GM21717 (cell line): Measurements from ENCODE around the gene CTDSPL.

ENCODE experiments used
- ATAC-seq: cut with Tn5 transposase; IDR thresholded peaks from one replicate; pipeline ENCODE4 v1.9.1; 2021; ENCODE audit warnings: mild to moderate bottlenecking, moderate library complexity; ENCODE audit not compliant: unreplicated experiment

The CTDSPL gene

DNA sequence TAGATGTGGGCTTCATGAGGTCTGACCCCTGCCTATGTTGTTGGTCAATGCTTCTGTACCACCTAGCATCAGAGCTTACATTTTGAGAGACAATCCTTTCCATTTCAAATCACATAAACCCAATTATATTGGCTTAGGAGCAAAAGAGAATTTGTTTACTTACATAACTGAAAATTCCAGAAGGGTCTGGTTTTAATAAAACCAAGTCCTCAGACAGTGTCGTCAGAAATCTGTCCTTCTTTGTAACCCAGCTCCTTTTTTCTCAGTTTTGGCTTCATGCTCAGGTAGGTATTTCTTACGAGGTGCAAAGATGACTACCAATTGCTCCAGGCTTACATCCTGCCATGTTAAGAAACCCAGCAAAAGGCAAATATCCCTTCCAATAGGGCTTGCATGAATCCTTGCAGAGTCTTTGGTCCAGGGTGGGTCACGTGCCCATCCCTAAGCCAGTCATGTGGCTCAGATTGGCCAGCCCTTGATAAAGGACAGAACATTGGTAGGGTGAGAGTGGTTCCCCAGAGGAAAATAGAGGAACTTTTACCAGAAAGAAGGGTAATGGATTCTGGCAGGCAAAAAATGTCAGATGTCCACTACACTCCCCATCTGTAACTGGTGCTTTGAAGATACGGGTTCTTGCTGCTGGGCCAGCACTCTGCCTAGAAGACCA, 78.7 kb downstream of the CTDSPL start:
- no peak for ATAC-seq

DNA sequence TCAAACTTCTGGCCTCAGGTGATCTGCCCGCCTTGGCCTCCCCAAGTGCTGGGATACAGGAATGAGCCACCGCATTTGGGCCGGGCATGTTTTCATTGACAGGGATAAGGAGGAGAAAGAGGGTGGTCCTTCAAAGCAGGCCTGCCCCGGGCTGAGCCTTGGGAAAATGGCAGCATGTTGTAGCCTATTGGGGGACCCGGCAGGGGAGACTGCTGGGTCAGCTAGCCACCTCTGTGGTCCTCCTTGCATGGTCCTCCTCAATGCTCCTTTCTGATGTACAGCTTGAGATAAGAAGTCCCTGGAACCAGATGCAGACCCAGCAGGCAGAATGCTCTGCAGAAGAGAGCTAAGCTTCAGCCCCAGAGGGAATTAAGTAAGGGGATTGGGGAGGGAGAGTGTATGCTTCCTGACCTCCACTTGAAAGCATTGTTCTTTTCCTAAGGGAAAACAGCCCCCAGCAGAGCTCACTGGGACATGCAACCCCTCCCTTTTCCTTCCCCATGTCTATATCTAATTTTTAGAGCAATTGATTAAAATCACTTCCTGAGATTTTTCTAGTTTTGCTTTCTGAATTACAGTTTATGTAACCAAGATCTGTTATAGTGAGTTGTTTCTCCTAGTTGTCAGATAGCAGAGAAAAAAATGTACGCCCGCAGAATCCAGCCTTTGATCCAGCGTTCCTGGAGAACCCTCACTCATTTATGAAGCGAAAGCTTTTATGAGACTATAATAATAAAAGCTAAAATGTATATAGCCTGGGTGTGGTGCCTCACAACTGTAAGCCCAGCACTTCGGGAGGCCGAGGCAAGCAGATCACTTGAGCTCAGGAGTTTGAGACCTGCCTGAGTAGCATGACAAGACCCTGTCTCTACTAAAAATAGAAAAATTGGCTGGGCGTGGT, 80.2 kb downstream of the CTDSPL start:
- ATAC-seq = no peak

DNA sequence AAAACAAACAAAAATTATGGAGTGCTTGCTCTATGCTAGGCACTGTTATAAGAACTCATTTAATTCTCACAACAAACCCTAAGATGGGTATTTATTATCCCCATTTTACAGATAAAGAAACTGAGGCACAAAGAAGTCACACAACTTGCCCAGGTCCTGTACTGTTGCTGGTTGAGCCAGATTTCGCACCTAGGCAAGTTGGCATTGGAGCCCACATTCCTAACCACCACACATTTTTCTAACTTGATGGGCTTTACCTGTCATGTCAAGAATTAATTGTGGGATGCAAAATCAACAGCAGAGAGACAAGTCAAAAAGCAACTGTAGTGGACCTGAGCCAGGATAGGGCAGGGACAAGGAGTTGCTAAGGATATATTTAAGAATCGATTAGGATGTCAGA, 81.0 kb downstream of the CTDSPL start:
- ATAC-seq = no peak

DNA sequence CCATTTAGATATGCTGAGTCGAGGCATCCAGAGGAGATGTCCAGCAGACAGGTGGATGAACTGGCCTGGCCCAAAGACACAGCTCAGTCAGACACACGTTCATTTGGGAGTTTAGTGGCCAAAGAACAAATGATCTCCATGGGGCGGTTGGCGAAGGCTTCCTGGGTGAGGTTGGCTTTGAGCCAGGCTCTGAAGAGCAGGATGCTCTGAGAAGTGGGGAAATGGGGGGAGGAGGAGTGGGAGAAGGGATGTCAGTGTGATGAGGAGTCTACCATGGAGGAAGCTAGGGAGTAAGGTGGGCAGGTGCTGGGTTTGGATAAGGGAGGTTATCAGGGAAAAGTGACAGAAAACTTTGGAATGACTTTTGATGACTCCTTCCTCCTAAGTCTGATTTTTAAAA, 81.4 kb downstream of the CTDSPL start:
- no peak for ATAC-seq

DNA sequence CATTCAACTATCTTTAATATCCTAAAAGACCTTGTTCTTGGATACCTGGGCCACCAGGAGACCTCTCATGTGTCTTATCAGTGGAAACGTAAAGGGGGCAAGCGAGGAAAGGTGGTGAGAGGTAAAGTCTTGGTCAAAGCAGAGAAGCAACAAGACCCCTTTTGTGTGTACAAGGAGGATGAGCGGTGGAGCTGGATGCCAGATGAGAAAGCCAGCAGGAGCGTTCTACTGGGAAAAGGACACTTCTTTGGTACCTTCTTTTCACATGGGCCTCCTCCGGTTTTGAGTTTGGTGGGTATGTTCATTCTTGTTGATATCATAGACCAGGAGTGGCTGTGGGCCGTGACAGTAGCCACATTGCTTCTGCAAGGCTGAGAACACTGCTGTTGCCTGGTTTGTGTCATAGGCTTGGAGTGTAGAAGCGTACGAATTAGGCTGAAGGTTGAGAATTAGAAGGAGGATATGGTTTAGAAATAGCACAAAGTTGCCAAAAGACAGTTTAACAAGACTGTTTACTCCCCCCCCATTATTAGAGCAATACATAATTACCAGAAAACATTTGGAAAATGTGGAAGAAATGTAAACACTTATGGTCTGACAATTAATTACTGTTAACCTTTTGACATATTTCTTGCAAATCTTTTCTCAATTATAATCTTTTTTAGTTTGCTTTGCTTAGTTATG, 82.1 kb downstream of the CTDSPL start:
- no peak for ATAC-seq

DNA sequence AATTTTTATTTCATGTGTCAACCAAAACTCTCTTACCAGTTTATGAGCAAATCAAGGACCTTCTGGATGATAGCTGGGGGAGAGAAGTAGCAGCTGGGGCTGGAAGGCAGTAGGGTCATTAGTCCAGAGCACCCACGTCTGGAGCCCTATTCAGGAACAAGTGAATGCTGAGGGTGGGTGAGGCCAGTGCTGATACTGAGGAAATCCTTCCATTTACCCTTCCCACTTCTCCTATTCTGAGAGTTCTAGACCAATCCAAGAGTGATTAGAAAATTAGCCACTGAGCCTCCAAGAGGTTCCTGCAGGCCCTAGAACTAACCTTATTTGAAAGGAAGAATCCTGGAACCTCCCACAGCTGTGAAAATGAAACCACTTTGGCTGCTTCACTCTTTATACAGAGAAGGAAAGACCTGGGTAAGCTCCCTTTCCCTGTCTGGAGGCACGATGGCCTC, 82.7 kb downstream of the CTDSPL start:
- no peak for ATAC-seq

DNA sequence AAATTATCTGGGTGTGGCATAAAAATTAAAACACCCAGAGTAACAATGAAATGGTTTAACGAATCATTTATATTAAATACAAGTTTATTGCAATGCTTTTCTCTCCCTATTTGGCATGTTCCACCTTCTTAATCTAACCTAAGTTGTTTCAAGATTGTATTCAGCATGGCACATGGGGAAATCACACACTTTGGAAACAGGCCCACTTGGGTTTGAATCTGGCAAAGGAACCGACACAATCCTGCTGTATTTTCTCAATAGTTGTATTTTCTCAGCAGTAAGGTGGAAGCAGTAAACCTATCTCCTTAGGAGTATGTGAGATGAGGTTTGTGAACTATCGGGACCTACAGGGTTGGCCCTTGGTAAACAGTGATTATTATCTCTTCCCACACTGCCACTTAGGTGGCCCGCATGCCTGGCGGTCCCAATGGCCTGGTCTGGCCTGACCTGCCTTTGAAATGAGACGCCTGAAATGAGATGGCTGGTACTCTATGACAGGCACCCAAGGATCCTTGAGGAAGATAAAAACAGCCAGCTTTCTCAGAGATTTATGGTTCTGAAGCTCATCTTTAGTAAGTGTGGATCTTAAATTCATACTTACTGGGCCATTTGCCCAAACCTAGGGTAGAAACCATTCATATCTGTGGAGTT, 83.6 kb downstream of the CTDSPL start:
- no peak for ATAC-seq

DNA sequence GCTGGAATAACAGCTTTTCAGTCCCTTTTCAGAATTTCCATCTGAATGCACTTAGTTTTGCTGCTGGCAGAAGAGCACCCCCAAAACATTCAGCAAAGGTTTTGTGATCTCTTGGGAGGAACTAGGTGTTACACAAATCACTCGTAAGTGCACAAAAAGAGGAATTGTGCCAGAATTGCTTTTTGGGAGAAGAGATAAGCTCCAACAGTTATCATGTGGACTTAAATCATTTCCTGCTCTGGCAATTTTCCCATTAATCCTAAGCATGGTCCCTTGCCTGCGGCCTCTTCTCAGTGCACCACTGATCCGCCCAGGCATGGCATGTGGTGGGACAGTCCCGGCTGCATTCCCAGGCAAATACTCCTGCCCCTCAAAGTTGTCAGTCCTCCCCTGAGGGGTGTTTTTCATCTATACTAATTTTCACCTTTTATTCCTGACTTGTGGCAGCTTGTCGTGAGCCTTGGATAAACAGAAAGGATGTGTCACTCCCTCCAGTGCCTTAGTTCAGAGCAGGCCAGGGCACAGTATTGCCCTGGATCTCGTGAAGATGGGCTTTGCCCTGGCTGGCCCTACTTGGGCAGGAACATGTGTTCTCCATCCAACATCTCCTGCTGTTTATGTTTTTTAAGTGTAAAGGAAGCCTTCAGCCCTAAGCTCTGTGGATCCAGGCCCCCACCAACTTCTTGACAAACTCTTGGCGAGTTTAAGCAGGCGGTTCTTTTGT, 84.3 kb downstream of the CTDSPL start:
- ATAC-seq = no peak

DNA sequence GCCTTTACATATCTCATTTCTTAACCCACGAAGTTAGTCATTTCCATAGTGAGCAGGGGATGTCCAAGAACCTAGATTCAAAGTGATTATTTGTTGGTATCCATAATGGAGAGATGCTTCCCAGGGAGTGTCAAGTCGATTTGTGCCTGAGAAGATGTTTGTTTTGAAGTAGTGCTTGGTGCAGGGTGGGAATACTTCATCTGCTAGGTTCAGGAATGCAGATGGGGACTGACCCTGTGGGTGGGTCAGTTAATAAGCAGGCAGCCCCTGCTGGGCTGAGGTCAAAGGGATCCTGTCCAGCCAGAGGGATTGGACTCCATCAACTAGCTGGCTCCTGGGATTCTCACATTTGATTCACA, 84.8 kb downstream of the CTDSPL start:
- no peak for ATAC-seq

DNA sequence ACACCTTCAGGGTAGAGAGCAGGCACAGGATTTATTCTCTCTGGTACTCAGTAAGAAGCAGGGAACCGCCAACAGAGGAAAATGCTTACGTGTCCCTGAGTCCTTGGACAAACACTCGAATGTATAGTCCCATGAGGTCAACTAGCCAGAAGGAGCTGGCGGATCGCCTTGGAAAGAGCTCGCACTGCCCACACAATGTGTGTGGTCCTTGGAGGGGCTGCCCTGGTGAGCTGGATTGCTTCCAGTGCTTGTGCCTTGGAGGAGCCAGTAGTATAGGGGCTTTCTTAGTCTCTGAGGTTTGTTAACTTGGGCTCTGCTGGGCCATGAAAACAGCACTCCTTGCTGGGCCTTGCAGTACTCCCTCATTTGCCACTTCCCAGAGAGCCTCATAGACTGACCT, 88.2 kb downstream of the CTDSPL start:
- no peak for ATAC-seq

DNA sequence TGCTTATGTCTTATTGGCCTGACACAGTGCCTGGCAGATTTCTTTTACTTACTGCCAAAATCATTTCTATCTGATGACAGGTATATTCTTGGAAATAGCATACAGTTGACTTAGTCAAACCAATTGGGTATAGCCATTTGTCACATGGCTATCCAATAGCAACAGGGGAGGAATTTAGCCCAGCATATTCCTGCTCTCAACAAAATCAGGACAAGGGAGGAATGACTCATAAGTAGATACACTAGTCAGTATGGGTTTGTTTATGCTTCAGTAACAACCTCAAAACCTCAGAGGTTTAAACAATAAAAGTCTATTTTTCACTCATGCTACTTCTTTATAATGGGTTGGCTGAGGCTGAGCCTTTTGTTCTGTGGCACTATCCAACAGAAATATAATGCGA, 90.9 kb downstream of the CTDSPL start:
- no peak for ATAC-seq

DNA sequence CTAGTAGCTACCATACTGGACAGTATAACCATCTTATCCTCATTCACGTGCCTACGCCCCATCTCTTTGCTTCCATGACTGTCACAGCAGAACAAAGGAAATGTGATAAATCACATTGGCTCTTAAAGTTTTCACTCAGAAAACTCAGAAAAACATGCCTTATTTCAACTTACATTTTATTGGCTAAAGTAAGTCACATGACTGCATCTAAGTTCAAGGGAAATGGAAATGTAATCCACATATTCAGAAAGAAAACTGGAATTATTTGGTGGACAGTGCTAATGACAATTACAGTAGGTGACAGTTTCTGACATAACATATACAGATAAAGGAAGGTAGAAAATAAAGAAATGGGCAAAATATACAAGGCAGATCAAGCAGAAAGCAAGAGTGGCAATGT, 91.5 kb downstream of the CTDSPL start:
- no peak for ATAC-seq

DNA sequence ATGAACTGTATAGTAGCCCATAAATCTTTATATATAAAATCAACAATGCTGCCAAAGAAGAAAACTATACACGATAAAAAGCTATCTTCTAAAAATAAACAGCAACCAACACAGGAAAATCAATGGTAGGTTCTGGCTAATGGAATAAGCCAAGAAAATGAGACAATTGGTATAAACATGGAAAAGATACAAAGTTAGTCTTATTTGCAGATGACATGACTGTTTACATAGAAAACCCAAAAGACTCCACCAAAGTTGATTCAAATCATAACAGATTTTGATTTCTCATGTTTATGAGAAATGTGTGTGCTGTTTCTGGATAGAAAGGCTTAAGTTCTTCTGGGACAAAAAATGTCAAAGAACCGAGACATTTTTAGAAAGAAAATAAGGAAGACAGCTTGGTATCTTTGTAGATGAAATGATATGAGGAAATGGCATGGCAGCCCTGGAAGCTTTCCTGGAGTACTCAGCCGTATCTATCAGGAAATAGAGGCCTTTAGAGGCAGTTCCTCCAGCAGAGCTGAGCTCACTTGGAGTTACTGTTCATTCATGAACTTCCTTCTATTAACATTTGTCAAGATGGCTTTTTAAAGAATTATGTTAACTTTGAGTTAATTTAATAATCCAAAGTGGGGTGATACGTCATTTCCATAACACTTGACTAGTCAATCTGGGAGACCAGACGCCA, 92.2 kb downstream of the CTDSPL start:
- no peak for ATAC-seq

DNA sequence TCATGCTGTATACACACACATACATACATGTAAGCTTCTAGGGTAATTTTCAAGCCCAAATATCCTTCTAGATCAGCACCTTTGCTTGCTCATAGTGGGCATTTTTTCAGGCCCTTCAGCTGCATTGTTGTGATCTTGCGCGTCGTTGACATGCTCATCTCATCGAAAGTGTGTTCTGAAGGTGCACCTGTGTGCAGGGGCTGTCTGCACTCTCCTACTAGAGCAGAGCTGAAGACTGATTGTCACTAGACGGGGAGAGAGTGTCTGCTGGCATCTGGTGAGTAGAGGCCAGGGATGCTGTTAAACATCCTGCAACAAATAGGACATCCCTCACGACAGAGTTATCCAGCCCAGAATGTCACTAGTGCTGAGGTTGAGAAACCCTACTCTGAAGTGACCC, 93.2 kb downstream of the CTDSPL start:
- ATAC-seq = no peak

DNA sequence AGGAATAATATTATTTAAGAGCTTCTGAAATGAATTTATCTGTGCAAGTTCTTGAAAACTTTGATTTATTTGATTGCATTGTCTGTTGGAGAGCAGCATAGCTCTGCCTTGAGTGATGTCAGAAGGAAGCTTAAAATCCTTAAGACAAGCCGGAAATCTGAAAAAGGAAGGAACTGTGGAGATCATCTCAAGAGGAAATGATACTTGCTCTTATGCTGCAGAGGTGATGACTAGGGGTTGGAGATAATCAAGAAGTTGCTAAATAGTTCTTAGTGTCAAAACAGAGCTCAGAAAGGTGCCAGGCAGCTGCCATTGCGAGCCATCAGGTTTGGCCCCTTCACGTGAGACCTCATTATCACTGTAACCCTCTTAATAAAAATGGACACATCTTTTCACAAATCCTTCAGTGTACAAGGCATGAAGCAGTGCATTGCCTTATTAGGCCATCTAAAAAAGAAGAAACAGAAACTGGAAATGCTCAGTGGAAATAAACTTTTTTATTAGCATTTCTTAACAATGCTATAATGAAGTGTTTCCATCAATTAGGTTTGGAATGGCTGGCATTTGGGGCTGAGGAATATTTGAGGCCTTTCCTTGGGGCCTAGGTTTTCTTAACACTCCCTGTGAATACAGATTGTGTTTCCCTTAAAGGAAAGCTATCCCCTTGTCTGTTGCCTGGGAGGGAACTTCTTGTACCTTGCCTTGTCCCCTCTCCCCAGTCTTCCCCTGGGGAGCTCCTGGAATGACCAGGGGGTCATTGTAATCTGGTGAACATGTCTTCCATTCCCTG, 94.4 kb downstream of the CTDSPL start:
- ATAC-seq = no peak

DNA sequence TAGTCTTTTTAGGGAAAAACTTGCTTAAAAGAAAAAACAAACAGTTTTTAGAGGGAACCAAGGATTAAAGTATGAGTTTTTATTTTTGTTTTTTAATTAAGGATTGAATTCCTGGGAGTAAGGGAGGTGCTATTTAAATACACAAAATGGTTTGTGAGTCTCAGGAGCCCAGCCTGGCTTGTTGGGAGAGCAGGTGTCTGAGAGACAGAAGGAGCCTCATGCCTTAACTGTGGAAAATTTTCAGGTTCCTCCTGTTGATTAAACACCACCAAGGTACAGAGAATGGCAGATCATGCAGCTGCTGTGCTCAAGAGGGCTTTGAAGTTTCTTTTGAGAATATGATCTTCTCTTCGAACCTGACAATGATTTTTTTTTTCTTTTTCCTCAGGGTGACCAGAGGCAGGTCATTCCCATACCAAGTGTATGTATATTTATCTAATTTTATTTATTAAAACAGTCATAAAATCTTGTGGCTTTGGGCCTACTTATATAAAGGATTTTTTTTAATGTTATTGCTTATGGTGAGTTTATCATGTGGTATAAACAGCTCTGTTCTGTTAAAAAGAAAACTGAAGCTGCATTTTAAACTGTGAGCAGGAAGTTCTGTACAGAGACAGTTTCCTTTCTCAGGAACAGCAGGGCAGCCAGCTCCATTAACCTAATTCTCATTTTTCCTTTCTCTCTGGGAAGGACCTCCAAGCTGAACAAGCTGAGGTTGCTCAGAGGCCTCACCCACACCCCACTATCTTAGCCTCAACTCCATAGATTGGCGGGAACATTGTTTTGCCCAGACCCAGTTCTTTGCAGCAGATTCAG, 95.3 kb downstream of the CTDSPL start:
- ATAC-seq = no peak

DNA sequence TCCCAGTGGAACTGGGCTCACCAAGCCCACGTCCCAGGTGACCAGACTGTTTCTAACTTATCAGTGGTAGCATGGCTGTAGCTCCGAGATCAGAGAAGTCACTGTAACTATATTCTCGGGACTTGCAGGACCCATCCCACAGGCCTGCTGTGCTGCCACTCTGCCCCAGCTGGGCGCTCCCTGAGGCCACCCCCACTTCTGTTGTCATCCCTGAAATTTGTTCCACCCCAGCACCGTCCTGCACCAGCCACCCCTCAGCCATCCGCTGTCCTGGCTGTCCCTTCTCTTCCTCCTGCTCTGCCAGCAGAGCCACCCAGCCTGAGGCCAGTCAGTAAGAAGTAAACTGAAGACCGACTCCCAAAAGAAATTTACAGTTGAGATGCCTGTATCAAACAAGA, 95.9 kb downstream of the CTDSPL start:
- no peak for ATAC-seq

DNA sequence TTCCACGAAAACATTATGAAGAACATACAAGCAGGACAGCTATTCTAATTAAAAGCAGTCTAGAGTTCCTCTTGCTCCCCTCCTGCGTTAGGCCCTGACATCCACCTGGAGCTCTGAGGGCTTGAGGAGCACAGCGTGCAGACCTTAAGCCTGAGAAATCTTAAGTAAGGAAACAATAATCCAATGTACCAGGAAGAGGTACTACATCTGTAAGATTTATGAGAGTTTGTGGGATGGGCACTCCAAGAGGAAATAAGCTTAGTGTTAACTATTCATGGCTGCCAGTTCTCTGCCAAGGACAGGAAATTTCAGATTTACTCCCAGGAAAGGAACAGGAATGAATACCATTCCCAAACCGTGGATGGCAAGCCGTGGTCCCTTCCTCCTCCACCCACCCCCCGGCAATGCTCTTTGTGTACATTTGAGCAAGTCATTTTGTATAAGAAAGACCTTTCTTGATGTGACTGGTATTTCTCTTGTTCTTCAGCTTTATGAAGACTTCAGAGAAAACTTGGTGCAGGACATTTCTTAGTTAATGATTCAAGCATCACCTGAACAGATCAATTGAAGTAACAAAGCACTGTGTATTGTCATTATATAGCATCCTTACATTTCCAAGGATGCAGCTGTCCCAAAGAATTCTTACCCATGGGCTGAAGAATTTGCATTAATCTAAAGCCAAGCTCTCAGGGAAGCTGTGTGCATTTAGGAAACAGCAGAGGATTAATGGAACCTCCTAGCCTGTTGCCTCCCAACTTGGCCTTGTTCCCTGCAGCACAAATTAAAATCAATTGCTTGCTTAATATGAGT, 100.1 kb downstream of the CTDSPL start:
- ATAC-seq = no peak
